SKM-1 treated with dmso at 0.1 percent for 144 hours (cell line): Measurements from ENCODE around the gene CERS6.
"Not testable (repeated sequence)": the region's sequence is repeated elsewhere in the genome, so short reads cannot be mapped to it uniquely, and the experiment has no call there.

ENCODE experiments used
- DNase-seq: peaks from one replicate; lab custom pipeline; 2025; ENCODE audit not compliant: unreplicated experiment; lab: John Stamatoyannopoulos, UW

Gene CERS6

DNA sequence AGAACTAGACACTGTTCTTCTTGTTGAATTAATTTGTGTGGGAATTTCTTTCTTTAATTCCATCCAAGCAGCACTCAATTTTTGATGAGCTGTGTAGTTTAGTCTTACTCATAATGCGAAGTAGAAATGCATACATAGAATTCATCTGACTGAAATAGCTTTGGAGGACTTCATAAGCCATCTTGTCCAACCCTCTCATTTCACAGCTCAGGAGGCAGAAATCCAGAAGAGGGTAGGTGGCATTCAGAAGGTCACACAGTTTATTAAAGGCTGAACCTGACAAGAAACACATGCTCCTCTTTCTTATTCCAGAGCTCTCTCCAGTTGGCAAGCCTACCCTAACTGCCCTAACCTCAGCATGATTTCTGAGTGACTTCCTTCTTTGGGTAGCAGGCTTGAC is 177.1 kb downstream of the CERS6 start:
- no peak for DNase-seq

DNA sequence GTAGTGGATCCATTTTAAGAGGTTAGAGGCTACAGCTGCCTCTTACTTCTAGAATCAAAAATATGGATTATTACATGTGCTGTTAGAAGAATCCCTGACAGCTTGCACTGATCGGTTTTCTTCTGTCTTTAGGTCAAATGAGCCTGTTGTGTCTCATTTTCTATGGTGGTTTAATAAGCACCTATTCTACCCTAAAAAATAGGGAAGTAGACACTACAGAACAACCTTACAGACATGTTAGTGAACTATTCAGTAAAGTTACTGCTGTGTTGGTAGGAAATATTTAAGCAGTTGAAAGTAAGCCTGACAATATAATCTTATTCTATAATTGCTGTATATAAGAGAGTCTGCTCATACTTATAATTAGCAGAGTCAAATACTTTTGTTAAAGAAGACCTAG is 177.8 kb downstream of the CERS6 start:
- DNase-seq = no peak

DNA sequence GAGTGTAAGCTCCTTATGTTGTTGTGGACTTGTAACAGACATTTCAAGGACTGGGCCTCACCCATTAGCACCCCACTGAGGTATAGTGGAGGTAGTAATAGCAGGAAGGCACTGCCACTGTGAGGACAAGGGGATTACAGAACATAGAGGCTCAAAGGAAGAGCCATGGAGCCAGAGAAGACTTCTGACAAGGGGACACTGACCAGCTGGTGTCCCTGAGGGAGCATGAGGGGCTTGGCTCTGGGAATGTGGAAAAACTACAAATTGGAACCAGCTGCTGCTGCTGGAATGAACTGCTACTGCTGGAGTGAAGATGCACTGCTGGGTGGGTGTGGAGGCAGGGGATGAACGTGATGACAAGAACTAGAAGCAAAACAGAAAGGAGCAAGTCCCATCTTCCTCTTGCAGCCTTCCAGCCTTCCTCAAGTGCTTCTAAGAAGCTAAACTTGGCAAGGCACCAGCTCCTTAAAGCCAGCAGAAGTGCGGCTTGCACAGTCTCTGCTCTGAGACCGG is 179.0 kb downstream of the CERS6 start:
- DNase-seq = no peak

DNA sequence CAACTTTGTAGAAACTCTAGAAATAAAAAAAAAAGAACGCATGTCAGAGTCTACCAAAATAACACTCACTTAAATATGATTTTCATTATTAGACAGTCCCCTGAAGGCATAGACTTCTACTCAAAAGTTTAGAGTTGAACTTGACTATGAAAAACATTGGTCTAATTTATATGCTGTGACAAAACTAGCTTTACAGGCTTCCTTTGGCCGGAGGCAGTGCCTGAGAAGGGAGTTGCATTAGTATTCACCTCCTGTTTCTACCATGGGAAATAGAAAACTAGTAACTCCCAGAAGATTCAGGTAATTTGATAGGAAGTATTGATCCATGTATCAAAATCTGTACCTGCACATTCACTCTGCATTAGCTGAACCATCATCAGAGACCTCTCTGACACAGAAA is 182.9 kb downstream of the CERS6 start:
- no peak for DNase-seq

DNA sequence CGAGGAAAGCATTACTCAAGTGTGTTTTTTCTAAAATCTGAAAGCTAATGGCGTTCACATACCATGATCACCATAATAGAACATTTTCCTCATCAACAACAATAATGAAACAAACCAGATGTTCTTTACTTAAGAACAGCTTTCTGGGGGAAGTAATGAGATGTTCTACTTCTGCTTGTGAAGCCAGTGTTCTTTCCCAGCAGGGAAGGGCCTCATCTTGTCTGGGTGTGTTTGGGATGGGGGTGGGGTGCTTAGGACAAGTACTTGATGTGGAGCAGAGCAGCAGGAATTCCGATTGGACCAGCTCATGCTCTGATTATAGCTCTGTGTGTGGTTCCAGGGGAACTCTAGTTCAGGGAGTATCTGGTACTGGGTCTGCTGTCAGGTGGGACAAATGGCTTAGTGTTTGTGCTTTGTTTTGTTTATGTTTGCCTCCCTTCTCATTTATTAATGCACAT is 183.4 kb downstream of the CERS6 start:
- DNase-seq = no peak

DNA sequence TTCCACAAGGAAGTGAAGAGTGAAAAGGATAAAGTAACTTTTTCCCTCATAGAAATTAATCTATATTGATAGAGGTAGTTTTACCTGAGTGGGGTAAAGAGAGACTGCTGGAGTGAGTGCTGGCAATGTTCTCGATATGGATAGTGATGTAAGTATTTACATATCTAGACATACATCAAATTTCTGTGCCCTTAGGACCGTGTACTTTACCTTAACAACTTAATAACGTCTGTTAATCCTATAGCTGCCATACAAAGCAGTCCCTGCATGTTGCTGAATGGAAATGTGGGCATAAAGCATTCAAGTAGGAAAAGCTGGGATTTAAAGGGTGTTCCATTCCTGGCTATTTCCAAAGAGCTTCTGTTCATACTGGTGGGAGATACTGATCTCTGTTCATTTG is 184.0 kb downstream of the CERS6 start:
- no peak for DNase-seq

DNA sequence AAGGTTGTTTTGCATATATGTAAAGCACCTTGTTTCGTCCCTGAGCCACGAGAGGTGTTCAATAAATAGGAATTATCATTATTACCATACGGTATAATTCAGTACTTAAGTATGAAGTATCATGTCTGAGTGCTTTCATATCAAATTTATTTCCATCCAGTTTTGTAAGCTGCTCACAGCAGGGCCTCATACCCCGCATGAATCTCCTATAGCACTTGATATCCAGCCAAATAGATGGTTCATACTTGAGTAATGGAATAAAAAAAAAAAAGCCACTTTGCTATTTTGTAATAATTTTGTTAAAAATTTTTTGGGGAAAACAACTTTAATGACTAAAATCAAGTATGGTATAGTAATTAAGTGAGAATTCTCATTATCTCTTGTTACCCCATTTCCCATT is 185.6 kb downstream of the CERS6 start:
- no peak for DNase-seq

DNA sequence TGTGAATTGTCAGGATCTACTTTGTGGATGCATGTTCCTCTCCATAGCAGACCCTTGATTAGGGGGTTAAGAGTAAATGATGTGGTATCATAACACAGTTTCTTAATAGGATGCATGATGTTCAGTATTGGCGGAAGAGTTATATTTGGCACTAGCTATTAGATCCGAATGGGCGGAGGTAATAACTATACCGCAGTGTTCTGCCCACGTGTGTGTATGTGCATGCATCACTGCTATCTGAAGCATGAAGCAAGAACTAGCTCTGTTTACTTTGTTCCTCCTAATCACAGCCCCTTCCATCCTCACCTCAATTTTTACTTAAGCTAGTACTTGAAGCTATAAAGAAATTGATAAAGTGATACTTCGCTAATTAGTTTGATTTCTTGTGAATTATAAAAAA is 186.8 kb downstream of the CERS6 start:
- no peak for DNase-seq

DNA sequence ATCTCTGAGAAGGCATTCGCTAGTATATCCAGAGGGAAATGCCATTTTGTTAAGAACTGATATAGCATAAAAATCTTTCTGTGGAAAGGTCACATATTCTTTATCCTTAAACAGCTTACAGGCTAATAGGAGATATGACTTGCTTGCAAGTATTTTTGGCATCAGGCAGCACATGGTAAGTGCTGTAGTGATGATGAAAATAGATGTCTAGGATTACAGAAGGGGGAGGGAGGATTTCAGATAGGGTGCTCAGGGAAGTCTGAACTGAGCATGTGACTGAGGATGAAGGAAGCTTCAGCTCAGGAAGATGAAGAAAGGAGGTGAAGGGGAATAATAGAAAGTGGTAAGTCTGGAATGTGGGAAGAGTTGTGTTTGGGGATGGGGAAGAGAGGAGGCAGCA is 187.9 kb downstream of the CERS6 start:
- no peak for DNase-seq

DNA sequence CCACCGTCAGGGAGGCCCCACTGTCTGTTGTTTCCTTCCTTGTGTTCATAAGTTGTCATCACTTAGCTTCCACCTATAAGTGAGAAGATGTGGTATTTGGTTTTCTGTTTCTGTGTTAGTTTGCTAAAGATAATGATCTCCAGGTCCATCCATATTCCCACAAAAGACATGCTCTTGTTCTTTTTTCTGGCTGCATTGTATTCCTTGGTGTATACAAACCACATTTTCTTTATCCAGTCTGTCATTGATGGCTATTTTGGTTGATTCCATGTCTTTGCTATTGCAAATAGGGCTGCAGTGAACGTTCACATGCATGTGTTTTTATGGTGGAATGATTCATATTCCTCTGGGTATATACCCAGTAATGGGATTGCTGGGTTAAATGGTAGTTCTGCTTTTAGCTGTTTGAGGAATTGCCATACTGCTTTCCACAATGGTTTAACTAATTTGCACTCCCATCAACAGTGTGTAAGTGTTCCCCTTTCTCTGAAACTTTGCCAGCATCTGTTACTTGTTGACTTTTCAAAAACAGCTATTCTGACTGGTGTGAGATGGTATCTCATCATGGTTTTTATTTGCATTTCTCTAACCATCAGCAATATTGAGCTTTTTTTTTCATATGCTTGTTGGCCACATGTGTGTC is 189.7 kb downstream of the CERS6 start:
- DNase-seq = no peak

DNA sequence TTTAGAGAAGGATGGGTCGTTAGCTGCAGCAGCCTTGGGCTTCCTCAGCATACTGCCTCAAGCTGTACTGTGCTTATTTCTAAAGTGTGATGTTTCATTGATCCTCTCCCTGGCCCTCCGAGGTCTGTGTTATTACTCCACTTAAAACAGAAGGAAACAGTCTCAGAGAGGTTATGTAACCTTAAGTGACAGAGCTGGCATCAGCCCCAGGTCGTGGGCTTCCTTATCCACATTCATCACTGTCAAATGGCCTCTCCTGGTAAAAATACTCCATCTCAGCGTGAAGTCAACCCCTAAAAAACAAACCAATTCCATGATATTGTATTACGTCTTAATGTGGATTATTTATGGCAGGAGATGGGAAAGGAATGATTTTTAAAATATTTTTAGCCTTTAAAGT is 193.0 kb downstream of the CERS6 start:
- DNase-seq = peak; percentile 25

DNA sequence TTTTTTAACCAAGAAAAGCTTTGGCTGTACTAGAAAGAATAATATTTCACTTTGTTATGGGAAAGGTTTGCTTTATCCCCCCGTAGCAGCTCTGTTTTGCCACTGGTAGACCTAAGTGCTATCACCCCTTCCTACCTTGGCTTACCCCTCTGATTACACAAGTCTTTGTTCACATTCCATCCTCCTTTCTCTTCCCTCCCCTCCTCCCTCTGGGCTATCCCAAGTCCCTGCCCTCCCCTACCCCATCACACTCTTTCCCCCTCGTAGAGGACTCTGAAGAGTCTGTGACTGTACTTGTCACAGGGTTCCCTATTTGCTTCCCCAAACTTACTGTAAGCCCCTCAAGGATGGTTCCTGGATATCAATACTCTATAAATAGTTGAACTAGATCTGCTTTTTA is 193.5 kb downstream of the CERS6 start:
- DNase-seq = no peak

DNA sequence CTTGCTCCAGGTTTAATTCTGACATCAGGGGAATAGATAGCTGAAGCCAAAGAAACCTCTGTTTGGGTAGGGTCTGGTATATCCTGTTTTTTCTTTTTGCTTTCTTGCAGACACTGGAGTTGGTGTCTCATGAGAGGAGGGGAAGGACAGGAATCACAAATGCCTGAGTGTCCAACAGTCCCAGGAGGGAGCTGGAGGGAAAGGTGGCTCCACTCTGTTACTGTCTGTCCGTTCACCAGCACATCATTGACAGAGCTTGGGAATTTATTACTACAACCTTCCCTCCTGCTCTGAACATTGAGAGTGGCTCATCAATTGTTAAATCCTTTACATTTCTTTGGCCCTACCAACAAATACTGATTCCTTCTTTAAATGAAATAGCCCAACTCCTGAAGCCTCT is 194.1 kb downstream of the CERS6 start:
- DNase-seq = no peak

DNA sequence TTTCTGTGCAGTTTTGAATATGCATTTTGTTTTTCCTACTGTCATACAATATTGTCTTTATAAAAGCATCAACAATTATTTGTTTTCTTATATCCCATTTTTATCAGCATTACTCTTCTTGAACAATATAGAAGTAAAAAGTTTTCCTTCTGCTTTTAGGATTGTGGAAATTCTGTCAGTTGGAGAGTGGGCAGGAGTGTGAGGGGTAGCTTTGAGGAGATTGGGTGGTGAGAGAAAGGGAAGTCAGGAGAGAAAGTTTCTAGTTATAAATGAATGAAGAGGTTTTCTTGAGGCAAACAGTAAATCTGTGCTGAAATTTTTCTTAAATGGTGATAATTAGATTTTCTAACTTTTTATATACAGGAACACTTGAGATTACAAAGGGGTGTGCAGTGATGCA is 194.7 kb downstream of the CERS6 start:
- no peak for DNase-seq

DNA sequence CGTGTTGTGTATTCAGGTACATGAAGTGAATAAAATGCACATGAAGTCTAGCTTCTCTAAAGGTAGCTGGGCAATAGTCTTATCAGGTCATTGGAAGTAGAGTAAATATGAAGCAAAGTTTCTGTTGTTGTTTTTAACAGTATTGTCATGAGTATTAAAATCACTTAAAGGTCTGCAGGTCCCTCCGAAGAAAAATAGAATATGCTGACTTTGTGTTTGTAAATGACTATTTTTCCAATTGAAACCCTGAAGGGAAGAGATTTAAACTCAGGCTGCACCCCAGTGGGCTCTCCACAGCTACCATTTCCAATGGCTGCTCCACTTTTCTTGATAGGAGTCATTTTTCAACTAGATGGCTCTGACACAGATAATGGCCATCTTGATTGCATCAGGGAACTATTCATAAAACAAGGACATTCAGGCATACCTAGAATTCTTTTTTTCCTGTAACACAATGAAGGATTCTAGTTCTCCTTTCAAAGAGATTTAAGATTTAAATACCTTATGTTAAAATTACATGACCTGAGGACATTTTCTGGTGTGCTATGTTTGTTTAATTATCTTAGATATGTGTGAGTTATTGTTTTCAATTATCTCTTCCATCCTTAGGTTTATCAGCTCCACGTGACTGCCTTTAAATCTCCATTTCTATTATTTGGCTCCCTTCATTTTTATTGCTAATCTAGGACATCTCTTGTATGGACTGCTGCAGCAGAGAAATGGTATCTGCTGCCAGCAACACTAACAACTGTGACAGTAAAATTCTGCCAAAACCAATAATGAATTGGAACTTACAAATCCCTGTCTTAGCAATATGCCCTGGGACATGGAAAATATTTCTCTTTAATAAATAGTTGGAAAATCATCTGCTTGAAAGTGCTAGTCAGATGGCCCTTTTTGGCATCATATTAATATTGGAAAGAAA is 197.2 kb downstream of the CERS6 start:
- DNase-seq = no peak

DNA sequence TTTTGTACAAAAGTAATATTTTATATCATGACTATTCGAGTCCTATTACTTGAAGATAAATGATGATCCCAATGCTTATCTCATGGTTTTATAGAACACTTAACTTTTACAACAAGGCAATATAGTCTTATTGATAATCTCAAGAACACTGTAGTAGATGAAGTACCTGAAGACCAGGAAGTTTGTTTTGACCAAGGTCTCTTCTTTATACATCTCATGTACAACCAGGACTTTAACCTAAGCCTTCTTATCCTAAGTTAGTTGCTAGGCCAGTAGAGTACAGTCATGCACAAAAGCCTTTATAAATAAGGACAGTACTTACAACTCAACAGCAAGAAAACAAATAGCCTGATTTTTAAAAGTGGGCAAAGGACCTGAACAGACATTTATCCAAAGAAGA is 198.6 kb downstream of the CERS6 start:
- no peak for DNase-seq

DNA sequence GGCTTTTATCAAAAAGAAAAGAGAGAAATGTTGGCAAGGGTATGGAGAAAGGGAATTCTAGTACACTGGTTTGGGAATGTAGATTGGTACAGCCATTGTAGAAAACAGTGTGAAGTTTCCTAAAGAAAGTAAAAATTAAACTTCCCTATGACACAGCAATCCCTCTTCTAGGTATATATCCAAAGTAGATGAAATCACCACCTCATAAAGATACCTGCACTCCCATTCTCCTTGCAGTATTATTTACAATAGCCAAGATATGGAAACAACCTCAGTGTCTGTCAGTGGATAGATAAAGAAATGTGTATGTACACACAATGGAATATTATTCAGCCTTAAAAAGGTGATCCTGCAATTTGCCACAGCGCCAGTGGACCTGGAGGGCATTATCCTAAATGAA is 199.1 kb downstream of the CERS6 start:
- DNase-seq = no peak

DNA sequence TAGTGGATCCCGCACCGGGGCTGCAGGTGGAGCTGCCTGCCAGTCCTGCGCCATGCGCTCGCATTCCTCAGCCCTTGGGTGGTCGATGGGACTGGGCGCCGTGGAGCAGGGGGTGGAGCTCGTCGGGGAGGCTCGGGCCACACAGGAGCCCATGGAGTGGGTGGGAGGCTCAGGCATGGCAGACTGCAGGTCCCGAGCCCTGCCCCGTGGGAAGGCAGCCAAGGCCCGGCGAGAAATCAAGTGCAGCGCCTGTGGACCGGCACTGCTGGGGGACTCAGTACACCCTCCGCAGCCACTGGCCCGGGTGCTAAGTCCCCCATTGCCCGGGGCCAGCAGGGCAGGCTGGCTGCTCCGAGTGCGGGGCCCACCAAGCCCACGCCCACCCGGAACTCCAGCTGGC is 201.3 kb downstream of the CERS6 start:
- DNase-seq = not testable (repeated sequence)

DNA sequence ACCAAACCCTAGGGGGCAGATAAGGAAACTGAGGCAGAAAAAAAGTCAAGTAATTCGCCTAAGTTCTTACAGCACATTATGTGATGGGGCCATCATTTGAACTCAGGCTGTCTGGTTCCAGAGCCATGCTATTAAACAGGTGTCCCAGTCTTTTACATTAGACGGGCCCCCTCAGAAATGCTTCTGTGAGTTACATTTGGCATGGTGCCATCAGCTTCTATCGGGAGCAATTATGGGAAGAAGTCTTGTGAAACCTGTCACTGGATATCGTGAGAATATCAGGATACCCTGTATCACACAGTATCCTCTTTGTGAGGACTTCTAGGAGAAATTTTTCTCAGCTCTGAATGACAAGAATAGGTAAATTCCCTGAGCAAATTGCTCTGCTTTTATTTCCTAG is 202.6 kb downstream of the CERS6 start:
- no peak for DNase-seq

DNA sequence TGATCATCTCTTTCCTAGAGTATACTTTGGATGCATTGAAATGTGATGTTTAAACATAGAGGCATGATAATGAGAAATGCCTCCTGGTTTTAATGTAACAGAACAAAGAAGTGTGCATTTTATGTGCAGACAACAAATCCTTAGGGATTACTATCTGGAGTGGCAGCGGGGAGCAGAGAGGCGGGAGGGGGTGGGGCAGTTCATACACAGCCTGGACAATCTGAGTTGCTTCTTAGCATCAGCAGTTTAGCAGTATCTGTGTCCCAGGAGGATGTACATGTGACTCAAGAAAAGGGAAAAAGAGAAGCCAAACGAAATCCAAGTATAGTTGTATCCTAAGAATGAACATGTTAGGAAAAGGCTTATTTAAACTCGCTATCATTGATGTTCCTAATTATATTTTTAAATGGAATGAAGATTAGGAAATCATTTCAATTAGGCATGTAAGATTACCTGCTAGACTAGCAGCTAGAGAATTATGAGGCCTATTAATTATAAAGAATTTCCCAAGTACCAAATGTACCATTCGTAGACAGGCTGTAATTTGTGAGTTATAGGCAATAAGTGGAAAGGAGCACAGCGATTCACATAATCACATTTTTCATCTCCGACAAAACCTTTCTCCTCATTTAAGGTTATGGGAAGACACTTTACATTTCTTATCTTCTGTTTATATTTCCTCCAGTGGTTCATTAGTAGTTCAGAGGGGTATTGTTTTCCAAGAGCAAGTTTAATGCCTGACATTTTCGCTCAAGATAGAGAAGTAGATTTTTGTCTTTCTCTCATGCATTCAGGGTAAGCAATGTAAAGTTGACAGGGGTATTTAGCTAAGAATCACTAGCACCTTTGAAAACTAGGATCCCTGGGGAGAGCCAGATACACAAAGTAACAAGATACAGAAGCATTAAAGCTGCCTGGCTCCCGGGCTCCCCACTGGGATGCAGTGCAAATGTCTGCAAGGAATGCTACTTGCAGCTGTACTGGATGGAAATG is 205.1 kb downstream of the CERS6 start:
- no peak for DNase-seq

DNA sequence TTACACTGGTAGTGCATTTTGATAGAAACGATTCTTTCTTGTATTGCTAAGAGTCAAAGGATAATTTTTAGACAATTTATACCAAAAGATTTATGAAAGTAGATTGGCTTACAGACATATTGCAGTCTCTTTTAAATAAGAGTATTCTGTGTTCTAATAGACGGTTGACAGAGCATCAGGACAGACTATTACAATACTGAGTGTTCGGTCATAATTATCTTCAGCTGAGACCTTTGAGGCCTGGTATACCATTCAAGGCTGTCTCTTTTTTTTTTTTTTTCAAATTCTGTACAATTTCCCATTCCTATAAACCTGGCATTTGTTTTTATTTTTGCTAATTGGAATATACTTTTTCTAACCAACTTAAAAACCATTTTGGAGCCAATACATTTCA is 205.8 kb downstream of the CERS6 start:
- DNase-seq = no peak
